HG02678 (cell line): Measurements from ENCODE around the gene ERBIN.
"Not testable (repeated sequence)": the region's sequence is repeated elsewhere in the genome, so short reads cannot be mapped to it uniquely, and the experiment has no call there.

ENCODE experiments used
- ATAC-seq: cut with Tn5 transposase; IDR thresholded peaks from one replicate; pipeline ENCODE4 v1.9.1; 2021; ENCODE audit warnings: mild to moderate bottlenecking, moderate library complexity; ENCODE audit not compliant: unreplicated experiment

The ERBIN gene

GRCh38 chr5:65916636-65917035 is 9.7 kb upstream of the ERBIN start:
- ATAC-seq = no peak

DNA sequence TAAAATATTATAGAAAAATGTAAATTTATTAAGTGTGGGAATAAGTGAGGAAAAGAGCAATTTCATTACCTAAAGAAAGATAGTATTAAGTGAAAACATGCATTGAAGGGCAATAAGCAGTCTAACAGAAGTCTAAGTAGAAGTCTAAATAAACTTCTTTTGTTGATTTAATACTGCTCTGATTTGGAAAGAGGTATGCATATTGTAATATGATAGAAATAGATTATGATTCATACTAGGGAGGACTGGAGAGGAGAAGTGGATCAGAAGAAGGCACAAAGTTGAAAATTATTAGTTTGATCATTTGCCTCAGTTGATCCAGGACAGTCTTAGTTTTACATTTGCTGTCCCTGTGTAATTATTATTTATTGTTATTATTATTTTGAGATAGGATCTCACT is 6.6 kb upstream of the ERBIN start:
- no peak for ATAC-seq

- ATAC-seq = no peak
These were observed 3.0 kb upstream of the ERBIN start for GRCh38 chr5:65923339-65923738.

DNA sequence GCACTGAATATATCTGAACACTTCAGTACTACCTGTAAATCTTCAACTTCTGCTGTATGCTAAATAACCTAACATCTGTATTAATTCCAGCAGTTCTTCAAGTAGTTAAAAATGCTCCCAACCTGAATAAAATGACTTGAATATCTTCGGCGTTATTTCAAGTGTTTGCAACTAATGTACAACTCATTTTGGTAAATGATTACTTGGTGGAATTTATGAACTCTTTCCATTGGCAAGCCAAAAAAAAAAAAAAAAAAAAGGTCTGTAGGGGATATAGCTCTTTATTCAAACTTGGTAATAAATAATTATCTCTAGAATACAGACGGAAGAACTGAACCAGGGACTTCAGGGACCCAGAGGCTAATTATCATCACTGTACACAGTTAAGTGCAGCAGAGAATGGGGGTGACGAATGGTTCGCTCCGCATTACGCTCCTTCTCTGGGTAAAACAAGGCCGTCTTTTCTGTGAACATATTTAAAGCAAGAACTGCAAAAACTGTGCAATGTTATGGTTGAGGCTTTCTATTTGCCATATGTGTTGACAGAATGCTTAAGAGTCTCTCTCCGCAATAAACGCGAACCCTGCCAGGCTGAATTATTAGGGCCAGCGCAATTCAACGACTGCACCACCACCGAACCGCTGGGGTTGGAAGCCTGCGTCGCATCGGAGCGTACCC is 1.9 kb upstream of the ERBIN start:
- ATAC-seq = no peak

DNA sequence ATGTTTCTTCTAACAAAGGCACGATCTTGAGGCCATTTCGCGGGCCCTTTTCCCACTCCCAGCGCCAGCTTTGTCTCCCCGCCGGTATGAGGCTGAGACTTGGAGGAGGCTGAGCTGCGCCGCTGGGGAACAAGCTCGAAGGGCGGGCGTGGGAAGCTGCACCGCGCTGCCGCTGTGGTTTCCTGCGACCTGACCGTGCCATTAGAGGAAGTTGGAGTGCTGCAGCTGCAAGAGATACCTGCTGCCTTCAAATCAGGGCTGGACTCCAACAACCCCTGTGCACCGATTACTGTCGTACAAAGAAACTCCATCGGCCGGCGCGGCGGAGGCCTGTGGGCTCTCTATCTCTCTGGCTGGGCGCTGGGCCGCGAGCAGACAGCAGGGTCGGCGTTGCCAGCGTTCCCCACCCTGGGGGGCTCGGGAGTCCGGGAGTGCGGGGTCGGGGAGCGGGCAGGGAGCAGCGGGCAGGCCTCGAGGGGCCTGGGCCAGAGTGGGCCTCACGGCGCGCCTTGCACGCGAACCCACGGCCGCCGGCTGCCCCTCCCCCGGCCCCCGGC is 1.3 kb upstream of the ERBIN start:
- peak; percentile 51 for ATAC-seq

- ATAC-seq = peak; percentile 67
These were observed 637 bp upstream of the ERBIN start for GRCh38 chr5:65925601-65926275.

- ATAC-seq = no peak
These were observed 518 bp downstream of the ERBIN start for GRCh38 chr5:65926893-65927292.

- peak; percentile 22 for ATAC-seq
These were observed 1.3 kb downstream of the ERBIN start for GRCh38 chr5:65927503-65928321.

DNA sequence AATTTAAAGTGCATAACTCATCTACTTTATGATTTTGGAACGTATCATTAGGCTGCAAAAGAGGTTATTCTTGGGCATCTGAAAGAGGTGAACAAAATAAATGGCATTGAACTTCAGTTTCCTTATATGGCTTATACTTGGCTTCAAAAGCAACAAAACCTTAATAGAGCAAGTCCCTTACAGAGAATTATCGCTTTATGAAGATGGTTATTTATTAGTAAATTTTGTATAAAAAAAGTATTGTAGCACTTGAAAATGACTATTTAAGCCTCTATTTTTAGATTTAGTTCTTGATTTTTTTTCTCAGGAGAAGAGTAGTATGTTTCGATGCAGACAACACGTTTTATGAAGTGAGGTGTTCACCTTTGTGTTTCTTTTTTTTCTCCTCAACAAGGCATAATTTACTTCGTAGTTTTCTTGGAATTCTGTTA is 2.0 kb downstream of the ERBIN start:
- no peak for ATAC-seq

- ATAC-seq = no peak
These were observed 2.5 kb downstream of the ERBIN start for GRCh38 chr5:65928860-65929259.

- no peak for ATAC-seq
These were observed 6.3 kb downstream of the ERBIN start for GRCh38 chr5:65932676-65933075.

DNA sequence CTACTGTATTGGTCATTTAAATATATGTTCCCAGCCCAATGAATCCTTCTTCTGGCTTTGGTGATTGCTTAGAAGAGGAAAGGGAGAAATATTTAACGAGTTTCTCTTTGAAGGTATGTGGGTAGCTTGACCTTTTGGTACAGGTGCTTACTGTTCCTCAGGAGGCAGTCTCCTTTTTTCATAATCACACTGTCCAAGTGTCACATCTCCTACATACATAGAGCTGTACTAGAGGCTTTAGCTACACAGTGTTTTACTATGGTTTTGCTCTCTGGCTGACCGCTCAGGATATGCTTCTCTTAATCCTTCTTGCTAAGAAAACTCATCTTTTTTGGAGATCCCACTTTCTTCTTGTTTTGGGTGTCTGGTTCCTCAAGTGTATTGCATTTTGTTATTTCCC is 6.9 kb downstream of the ERBIN start:
- ATAC-seq = no peak

DNA sequence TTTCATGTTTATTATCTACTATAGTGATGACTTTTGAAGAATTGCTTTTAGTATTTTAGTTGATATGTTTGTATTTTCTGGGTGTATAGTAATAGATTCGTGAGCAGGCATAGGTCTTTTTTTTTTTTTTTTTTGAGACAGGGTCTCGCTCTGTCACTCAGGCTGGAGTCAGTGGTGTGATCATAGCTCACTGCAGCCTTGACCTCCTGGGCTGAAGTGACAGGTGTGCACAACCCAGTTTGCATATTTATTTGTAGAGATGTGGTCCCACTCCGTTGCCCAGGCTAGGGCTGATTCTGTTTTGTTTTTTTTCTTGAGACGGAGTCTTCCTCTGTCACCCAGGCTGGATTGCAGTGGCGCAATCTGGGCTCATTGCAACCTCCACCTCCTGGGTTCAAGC is 11.9 kb downstream of the ERBIN start:
- ATAC-seq = peak; percentile 94

DNA sequence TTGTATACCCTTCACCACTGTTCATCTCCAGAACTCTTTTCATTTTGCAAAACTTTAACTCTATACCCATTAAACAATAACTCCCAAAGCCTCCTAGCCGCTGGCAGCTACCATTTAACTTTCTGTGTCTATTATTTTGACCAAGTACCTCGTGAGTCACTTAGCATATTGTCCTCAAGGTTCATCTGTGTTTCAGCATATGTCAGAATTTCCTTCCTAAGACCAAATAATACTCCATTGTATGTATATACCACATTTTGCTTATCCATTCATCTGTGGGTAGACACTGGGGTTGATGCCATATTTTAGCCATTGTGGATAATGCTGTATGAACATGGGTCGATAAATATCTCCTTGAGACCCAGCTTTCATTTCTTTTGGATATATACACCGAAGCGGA is 17.4 kb downstream of the ERBIN start:
- ATAC-seq = no peak

DNA sequence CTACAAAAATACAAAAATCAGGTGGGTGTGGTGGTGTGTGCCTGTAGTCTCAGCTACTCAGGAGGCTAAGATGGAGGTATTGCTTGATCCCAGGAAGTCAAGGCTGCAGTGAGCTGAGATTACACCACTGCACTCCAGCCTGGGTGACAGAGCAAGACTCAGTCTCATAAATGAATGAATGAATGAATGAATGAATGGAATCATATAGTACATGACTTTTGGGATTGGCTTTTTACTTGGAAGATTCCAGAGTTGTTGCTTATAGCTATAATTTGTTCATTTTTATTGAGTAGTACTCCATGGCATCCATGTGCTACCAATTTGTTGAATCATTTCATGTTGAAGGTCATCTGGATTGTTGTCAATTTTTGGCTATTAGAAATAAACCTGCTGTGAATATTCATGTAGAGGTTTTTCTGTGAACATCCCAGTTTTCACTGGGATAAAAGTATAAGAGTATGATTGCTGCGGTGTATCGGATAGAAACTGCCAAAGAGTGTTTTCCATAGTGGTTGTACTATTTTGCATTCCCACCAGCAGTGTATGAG is 19.9 kb downstream of the ERBIN start:
- ATAC-seq = no peak

GRCh38 chr5:65948115-65948747 is 21.9 kb downstream of the ERBIN start:
- no peak for ATAC-seq

DNA sequence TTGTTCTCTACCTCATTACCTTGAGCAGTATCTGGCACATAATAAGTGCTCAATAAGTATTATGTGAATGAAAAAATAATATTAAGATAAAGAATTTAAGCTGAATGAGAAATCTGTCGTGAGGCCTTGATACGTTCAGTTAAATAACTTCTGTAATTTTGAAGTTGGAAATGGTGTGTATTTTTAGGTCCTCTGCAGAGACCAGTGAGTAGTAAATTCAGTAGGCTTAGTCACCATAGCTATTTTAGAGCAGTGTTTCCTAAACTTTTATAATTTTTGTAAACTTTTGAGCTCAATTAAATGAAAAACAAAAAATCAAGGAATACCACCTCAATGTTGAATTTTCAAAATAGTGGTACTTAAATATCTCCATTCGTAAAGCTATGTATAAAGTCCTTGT is 25.0 kb downstream of the ERBIN start:
- ATAC-seq = no peak

GRCh38 chr5:65952259-65952658 is 25.9 kb downstream of the ERBIN start:
- no peak for ATAC-seq

DNA sequence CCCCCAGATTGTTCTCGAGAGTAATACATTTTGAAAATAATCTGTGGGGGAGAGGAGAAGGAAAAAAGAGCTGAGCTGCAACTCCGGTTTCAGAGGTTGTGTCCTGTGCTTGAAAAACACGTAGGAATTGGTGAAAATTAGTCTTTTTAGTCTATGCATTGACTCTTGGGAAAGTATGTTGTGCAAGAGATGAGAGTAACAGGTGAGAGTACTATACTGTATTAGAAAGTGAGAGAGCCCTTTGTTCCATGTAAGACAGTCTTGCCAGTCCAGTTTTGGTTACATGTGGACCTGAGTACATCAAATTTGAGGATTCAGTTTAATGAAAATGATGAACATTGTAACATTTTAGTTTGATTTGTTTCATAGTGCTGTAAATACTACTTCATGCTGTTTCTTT is 27.8 kb downstream of the ERBIN start:
- no peak for ATAC-seq

DNA sequence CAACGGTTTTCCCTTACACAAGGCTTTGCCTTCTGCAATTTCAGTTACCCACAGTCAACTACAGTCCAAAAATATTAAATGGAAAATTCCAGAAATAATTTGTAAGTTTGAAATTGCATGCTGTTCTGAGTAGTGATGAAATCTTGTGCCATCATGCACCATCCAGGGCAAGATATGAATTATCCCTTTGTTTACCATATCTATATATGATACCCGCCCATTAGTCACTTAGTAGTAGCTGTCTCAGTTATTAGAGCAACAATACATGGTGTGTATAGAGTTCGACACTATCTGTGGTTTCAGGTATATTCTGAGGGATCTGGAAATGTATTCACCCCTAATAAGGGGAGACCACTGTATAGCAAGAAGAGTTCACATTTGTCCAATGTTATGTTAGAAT is 29.4 kb downstream of the ERBIN start:
- no peak for ATAC-seq

- not testable (repeated sequence) for ATAC-seq
These were observed 31.3 kb downstream of the ERBIN start for GRCh38 chr5:65957703-65958102.
